DMS79 treated with DMSO at 0.1 percent for 48 hours (cell line): ENCODE data around the gene ATG4B.
"Not testable (repeated sequence)": the region's sequence is repeated elsewhere in the genome, so short reads cannot be mapped to it uniquely, and the experiment has no call there.

Experiments
- DNase-seq: peaks from one replicate; lab custom pipeline; 2025; lab: John Stamatoyannopoulos, UW

The ATG4B gene

GRCh38 chr2:241640165-241640795 lies 2.8 kb downstream of the ATG4B start:
- no peak for DNase-seq

GRCh38 chr2:241641631-241642030 lies 4.1 kb downstream of the ATG4B start:
- DNase-seq, result no peak

DNA sequence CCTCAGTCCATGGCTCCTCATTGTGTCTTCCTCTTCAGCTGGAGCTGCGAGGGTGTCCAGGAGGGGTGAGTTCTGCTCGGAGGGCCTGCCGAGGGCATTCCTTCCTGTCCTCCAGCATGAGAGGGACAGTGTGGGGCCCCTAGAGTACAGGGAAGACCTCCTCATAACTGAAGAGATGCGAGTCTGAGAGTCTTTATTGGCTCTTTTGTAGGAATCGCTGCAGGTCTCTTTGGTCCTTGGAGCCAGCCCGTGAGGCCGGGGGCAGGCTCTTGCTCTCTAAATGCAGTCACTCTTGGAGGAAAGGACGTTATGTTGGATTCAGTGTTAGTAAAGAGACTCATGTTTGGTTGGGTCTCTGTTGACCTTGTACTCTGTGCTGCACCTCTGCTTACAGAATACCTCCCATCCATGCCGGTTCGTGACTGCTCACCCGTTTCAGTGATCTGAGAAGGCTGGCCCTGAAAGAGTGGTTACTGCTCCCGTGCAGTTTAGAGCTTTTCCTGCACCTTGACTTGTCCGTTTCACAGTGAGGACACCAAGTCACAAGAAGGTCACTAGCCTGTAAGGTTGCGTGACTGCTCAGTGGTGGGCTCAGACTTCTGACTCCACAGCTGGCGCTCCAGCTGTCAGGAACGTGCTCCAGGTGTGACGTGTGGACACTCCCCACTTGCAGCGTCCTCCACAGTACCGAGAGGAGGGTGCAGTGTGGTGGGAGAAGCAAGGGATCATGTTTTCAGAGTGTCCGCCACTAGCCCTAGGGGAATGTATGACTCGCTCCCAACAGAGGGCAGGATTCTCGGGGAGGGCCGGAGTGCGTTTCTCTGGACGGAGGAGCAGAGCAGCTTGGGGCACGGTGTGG lies 7.8 kb downstream of the ATG4B start:
- DNase-seq, result no peak

DNA sequence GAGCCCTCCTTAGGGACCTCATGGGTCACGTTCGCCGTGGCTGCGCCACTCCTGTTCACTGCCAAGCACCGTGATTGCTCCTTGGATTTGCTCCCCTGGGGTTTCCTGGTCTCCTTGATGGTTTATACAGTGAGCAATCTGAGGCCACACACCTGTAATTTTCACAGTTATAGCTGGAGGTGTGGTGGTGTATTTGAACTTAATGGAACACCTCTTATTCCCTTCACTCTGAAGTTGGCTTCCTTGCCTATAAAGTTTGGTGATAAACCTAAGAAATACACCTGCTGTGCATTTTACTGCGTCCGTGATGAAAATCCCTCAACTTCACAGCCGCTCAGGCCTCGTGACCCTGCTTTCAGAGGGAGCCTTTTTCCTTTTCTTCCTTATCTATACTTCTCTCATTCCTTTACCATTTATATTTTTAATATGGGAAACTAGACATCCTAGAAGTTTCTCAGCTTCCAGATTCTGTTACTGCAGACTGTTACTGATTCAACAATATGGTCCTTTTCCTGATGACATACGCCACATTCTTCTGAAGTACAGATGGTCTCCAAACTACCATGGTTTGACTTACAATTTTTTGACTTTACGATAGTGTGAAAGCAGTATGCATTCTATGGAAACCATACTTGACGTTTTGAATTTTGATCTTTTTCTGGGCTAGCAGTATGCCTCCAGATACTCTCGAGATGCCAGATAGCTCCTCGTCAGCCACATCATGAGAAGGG lies 8.6 kb downstream of the ATG4B start:
- DNase-seq, result no peak

GRCh38 chr2:241648453-241648852 lies 11.0 kb downstream of the ATG4B start:
- DNase-seq, result no peak

DNA sequence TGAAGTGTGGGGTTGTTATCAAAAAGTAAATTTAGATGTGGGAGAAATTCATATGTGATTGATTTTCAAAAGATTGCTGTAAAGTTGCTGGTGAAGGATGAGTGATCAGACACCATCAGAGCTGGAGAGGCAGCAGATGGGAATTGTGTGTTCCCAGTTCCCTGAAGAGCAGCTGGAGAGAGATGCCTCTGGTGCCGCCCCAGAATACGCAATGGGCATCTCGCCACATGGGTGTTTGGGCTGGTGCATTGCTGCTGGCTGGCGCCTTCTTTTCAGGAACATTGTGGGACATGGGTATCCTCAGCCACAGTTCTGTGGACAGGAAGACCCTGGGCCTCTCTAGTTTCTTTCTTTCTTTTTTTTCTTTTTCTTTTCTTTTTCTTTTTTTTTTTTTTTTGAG lies 11.9 kb downstream of the ATG4B start:
- DNase-seq, result no peak

- DNase-seq, result no peak
Measured at GRCh38 chr2:241649927-241650326, 12.4 kb downstream of the ATG4B start.

- no peak for DNase-seq
Measured at GRCh38 chr2:241652142-241652541, 14.6 kb downstream of the ATG4B start.

DNA sequence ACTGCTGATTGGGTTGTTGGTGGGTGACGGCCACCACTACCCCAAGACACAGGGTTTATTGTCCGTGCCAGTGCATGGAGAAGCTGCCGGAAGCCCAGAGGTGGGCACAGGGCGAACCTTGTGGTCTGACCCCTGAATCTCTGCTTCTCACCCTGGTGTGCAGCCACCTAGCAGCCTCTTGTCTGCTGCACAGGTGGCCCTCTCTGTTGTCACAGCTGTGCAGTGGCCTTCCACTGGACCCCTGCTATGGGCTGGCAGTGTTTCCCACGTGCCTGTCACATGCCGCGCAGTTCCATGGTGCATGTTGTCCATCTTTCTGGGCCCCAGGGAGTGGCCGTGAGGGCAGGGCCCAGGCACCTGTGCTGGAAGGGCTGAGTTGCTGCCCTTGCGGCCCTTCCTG lies 15.2 kb downstream of the ATG4B start:
- no peak for DNase-seq

GRCh38 chr2:241653210-241653750 lies 15.8 kb downstream of the ATG4B start:
- no peak for DNase-seq

- no peak for DNase-seq
Measured at GRCh38 chr2:241654551-241654950, 17.1 kb downstream of the ATG4B start.

GRCh38 chr2:241655516-241656189 lies 18.2 kb downstream of the ATG4B start:
- DNase-seq, result no peak

GRCh38 chr2:241656190-241656741 lies 18.8 kb downstream of the ATG4B start:
- no peak for DNase-seq

GRCh38 chr2:241657786-241658254 lies 20.3 kb downstream of the ATG4B start:
- no peak for DNase-seq

DNA sequence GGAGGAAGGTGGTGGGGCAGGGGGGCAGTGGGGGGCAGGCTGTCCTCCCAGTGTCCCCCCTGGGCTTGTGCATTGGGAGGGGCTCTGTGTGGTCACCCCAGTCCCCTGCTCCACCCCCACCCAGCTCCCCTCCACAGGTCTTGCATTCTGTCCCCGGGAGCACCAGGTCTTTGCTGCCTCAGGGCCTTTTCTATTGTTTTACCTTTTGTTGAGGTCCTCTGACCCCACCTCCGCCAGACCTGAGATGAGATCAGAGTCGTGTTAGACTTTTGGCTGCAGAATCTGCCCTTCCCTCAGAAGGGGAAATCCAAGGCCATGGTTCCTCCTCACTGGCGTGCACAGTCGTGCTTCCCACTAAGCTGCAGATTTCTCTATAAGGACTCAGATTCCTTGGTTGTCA lies 20.8 kb downstream of the ATG4B start:
- DNase-seq, result no peak

DNA sequence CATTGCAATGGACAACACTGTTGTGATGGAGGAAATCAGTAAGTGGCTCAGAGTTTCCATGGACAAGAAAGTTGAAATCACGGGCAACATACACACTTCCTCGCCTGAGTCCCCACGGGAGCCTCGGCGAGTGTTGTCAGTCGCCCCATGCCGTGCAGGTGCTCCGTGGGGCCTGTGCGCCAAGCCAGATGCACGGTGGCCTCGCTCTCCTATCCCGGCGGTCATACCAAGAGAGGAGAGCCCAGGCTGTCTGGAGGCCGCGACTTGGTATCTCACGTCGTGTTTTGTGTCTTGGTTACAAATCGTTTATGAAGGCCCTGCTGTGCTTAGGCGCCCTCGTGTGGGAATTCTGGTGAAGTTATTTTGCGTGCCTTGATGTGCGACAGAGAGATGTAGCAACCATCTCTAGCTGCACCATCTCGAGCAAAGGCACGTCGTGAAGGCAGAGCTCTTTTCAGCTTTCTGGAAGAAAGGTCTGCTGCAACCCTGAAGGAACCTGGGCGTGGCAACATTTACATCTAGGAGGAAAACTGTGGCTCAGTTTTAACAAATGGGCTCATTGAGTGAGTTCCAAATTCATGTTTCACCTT lies 21.8 kb downstream of the ATG4B start:
- no peak for DNase-seq

DNA sequence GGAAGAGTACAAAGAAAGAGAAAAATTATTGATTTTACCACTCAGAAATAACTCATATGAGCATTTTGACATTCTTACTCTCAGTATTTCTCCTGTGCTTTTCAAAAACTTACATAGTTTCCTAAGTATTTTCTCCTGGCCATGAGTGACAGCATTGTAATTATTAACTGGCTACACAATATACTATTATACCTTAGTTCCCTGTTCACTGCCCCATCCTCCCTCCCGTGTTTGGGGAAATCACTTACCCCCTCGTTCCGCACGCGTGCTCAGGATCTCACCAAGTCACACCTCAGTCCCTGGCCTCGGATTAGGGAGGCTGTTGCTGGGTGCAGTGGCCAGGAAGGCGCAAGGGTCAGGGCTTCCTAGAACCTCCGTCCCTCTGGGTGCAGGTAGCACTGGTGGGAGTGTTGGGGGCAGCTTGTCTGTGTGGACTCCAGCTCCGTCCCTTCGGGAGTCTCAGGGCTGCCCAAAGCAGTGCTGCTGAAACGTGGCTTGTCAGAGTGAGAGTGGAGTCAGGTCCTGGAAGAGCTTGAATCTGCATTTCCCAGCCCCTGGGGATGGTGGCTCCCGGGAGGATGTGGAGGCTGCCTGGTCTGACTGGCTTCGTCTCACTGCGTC lies 23.2 kb downstream of the ATG4B start:
- no peak for DNase-seq

DNA sequence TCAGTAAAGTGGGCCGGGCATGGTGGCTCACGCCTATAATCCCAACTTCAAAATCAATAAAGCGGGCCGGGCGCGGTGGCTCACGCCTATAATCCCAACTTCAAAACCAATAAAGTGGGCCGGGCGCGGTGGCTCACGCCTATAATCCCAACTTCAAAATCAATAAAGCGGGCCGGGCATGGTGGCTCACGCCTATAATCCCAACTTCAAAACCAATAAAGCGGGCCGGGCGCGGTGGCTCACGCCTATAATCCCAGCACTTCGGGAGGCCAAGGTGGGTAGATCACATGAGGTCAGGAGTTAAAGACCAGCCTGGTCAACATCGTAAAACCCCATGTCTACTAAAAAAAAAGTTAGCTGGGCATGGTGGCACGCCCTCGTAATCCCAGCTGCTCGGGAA lies 25.2 kb downstream of the ATG4B start:
- not testable (repeated sequence) for DNase-seq

GRCh38 chr2:241665731-241666440 lies 28.4 kb downstream of the ATG4B start:
- no peak for DNase-seq
